Neutrophil (primary cell): Measurements from ENCODE around the gene SOX5.

Experiments
- H3K27ac ChIP-seq: fragments of 200-600 bp; sonication (generic); 2 replicates; pipeline ENCODE4 v1.5.1; 2016; ENCODE audit warnings: mild to moderate bottlenecking, moderate library complexity
- H3K27me3 ChIP-seq: fragments of 200-600 bp; sonication (generic); 2 replicates; pipeline ENCODE4 v1.6.0; 2016; ENCODE audit warnings: mild to moderate bottlenecking
- H3K36me3 ChIP-seq: fragments of 200-600 bp; sonication (generic); 2 replicates; pipeline ENCODE4 v1.5.1; 2017
- H3K4me1 ChIP-seq, 2 experiments: fragments of 200-600 bp in 1 of 2; sonication (generic) in 1 of 2; 1 replicate in 1 of 2; 2 replicates in 1 of 2; pipeline versions ENCODE4 v1.5.1 to v1.6.1; 2013 to 2016; ENCODE audit warnings: low read depth in 1 of 2, low read length in 1 of 2, mild to moderate bottlenecking in 1 of 2, moderate library complexity in 1 of 2; ENCODE audit not compliant: control insufficient read depth in 1 of 2, insufficient read depth in 1 of 2
- H3K4me3 ChIP-seq, 2 experiments: fragments of 200-600 bp in 1 of 2; sonication (generic) in 1 of 2; 1 replicate in 1 of 2; 2 replicates in 1 of 2; pipeline ENCODE4 v1.5.1; 2013 to 2016; ENCODE audit warnings: low read depth in 1 of 2, low read length in 1 of 2, mild to moderate bottlenecking in 1 of 2, moderate library complexity in 1 of 2
- H3K9me3 ChIP-seq: fragments of 200-600 bp; sonication (generic); 2 replicates; pipeline ENCODE4 v1.5.1; 2016
- TF ChIP-seq, protein P1 (sequence below): fragments of 200-600 bp; sonication (generic); IDR thresholded peaks from 2 replicates; pipeline ENCODE4 v1.5.1; 2016; ENCODE audit warnings: antibody characterized with exemption

Gene SOX5

DNA sequence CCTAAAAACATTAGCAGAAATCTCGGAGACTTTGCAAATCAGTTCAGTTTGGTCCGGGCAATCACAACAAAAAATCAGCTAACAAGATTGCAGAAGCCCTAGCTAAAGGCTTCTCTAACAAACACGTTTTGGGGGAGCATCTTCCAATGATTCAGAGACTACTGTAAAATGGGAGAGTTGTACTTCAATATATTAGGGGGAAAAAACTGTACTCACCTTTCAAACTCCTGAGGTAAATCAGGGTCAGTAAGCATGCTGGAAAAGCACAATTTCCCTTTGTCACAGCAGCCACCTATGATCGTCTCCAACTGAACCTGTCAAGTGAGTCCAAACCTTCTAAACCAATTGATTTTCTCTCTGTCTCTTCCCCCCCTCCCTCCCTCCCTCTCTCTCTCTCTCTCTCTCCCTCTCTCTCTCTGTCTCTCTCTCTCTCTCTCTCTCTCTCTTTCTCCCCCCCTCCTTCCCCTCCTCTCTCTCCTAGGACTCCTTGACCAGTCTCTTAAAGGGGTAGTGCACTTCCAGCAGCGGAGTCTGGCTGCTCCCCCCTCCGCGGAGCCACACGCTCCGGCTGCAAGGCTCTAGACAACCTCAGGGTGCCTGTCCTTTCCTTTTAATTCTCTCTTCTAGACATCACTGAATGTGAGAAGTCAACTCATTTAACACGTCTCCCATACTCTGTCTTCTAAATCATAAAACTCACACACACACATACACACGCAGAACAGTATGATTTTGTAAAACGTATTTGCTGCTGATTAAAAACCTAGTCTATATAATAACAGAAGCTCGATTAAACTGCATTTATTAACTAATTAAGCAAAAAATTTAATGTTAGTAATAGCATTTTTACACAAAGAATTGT, at the start of gene SOX5:
Gene SOX5, minus strand, starts transcription at position 323 of the 862 bp plus-strand sequence. Its CDS starts 69 bp downstream, at position 254.
- Histone ChIP-seq H3K27ac (no peak within 1 kb of the TSS), H3K36me3 (no peaks in the 10 kb centered on the region), H3K27me3 (peaks cover 53% of the 10 kb centered on the region), H3K9me3 (no peaks in the 10 kb centered on the region), H3K4me3 (no peak within 1 kb of the TSS), H3K4me1 (no peaks in the 10 kb centered on the region)
- TF ChIP-seq, protein P1, sequence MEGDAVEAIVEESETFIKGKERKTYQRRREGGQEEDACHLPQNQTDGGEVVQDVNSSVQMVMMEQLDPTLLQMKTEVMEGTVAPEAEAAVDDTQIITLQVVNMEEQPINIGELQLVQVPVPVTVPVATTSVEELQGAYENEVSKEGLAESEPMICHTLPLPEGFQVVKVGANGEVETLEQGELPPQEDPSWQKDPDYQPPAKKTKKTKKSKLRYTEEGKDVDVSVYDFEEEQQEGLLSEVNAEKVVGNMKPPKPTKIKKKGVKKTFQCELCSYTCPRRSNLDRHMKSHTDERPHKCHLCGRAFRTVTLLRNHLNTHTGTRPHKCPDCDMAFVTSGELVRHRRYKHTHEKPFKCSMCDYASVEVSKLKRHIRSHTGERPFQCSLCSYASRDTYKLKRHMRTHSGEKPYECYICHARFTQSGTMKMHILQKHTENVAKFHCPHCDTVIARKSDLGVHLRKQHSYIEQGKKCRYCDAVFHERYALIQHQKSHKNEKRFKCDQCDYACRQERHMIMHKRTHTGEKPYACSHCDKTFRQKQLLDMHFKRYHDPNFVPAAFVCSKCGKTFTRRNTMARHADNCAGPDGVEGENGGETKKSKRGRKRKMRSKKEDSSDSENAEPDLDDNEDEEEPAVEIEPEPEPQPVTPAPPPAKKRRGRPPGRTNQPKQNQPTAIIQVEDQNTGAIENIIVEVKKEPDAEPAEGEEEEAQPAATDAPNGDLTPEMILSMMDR, result no peak

DNA sequence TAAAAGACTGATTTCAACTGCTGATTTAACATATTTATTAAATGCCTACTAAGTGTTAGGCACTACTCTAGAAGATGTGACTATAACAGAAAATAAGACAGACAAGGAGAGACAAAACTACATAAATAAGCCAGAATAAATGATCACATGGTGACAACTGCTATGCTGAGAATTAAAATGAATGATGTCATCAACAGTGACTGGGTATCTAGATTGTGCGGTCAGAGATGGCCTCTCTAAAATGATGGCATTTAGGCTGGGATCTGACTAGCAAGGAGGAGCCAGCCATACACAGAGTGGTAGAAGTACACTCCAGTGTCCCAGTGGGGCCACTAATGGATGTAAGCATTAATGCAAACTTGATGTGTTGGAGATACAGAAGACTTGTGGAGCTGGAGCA, 37.6 kb upstream of the SOX5 start:
- Histone ChIP-seq H3K4me3 (no peak overlapping the region), H3K36me3 (no peaks in the 10 kb centered on the region), H3K27me3 (no peaks in the 10 kb centered on the region), H3K9me3 (no peaks in the 10 kb centered on the region), H3K27ac (no peak overlapping the region), H3K4me1 (no peaks in the 10 kb centered on the region)
- TF ChIP-seq, protein P1, result no peak

DNA sequence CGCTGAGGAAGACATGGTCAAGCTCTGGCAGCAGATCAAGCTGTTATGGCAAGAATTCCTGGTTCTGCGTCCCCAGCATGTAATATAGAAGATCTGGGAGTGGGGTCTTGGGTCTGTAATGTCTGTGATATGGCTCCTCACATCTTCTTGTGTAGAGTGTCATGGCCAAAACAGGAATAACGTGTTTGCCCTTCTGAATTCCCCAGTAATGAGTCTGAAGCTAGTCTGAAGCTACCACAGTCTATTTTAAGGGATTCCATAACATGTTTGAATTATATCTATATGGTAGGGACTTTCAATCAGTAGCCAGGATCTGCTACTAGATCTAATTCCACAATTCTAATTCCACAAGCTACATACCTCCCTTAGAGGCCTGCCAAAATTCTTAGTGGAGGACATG, 31.4 kb upstream of the SOX5 start:
- TF ChIP-seq, protein P1, result no peak
- Histone ChIP-seq H3K4me1 (no peaks in the 10 kb centered on the region), H3K27me3 (no peaks in the 10 kb centered on the region), H3K27ac (no peak overlapping the region), H3K36me3 (no peaks in the 10 kb centered on the region), H3K4me3 (no peak overlapping the region), H3K9me3 (no peaks in the 10 kb centered on the region)

DNA sequence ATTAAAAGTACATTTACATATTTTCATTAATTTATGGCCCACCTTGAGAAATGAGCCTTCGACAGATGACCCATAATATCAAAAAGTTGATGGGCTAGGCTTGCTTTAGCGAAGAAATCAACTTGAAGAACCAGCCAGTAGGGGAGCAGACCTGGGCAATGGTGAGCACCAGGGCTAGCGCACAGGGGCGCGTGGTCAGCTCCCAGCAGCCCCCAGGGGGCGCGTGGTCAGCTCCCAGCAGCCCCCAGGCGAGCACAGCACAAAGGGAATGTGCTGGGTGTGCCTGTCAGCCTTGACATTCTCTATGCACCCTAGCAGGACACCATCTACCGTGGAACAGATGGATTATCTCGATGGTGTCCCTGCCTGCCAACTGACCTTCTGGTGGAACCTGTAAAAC, 15.3 kb upstream of the SOX5 start:
- Histone ChIP-seq H3K27me3 (no peaks in the 10 kb centered on the region), H3K9me3 (no peaks in the 10 kb centered on the region), H3K4me3 (no peak overlapping the region), H3K4me1 (no peaks in the 10 kb centered on the region), H3K36me3 (no peaks in the 10 kb centered on the region), H3K27ac (no peak overlapping the region)
- TF ChIP-seq, protein P1, result no peak

DNA sequence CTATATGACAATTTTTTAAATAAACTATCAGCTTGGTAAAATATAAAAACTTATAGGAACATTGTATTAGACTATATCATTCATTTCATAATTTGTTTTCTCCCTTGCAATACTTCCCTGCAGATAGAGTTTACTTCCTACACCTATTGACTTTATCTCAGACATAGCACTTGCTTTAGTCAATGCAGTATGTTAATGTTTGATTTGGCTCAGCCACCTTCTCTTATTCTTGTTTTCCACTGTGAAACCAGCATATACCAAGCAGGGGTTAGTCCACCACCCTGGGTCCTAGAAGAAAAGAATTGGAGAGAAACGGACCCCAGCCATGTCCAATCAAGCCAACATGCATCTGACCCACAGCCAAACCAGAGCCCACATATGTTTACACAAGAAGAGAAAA, 10.4 kb upstream of the SOX5 start:
- H3K9me3 ChIP-seq, result no peaks in the 10 kb centered on the region
- no peak overlapping the region for H3K27ac ChIP-seq
- H3K4me3 ChIP-seq, result no peak overlapping the region
- TF ChIP-seq, protein P1, result no peak
- no peaks in the 10 kb centered on the region for H3K4me1 ChIP-seq
- H3K36me3 ChIP-seq, result no peaks in the 10 kb centered on the region
- H3K27me3 ChIP-seq, result no peaks in the 10 kb centered on the region
